WTC11 (cell line): ENCODE measurements around the gene GHITM. TPM values are rescaled to one million over a fixed set of nuclear protein-coding genes. Genes with fewer than 3 reads are reported as not detected.

Experiments
- ATAC-seq: fragments of 200-7000 bp; cut with Tn5 transposase; 2 replicates; pipeline ENCODE4 v1.10.0; 2021; ENCODE audit warnings: mild to moderate bottlenecking, moderate library complexity
- CTCF ChIA-PET: fragments of 300-600 bp; sonication (Branson Sonifier 250); formaldehyde crosslinking; loops from one replicate; lab custom pipeline; 2021; ENCODE audit warnings: antibody characterized with exemption; lab: Charles Lee
- POLR2A ChIA-PET: fragments of 350-600 bp; sonication (Branson Sonifier 250); formaldehyde crosslinking; loops from one replicate; lab custom pipeline; 2021; ENCODE audit warnings: antibody characterized with exemption; lab: Charles Lee
- DNase-seq: peaks from one replicate; pipeline ENCODE4 v3.0.0; 2021; ENCODE audit warnings: low spot score
- H3K27ac Mint-ChIP-seq: 2 replicates; pipeline ENCODE4 v1.8.0; 2021; ENCODE audit warnings: mixed read lengths
- H3K27me3 Mint-ChIP-seq: 2 replicates; pipeline ENCODE4 v1.8.0; 2021; ENCODE audit warnings: low read depth, mild to moderate bottlenecking, moderate library complexity, mixed read lengths
- H3K36me3 Mint-ChIP-seq: 2 replicates; pipeline ENCODE4 v1.8.0; 2021; ENCODE audit warnings: mixed read lengths
- H3K4me1 Mint-ChIP-seq: 2 replicates; pipeline ENCODE4 v1.8.0; 2022; ENCODE audit warnings: mixed read lengths
- H3K4me3 Mint-ChIP-seq: 2 replicates; pipeline ENCODE4 v1.8.0; 2021; ENCODE audit warnings: mild to moderate bottlenecking, moderate library complexity, mixed read lengths
- H3K9me3 Mint-ChIP-seq: 2 replicates; pipeline ENCODE4 v1.8.0; 2021; ENCODE audit warnings: mixed read lengths
- CREM ChIP-seq: sonication (generic); formaldehyde crosslinking; IDR thresholded peaks from 2 replicates; pipeline ENCODE4 v1.8.1; 2022; ENCODE audit warnings: mild to moderate bottlenecking, missing genetic modification reagents, moderate library complexity
- FOXP4 ChIP-seq: sonication (generic); formaldehyde crosslinking; IDR thresholded peaks from 2 replicates; pipeline ENCODE4 v1.8.0; 2022; ENCODE audit warnings: mild to moderate bottlenecking, missing genetic modification reagents
- GABPB1 ChIP-seq: sonication (generic); formaldehyde crosslinking; IDR thresholded peaks from 2 replicates; pipeline ENCODE4 v1.8.1; 2023; ENCODE audit warnings: mild to moderate bottlenecking, missing genetic modification reagents
- IRF1 ChIP-seq: sonication (generic); formaldehyde crosslinking; IDR thresholded peaks from 2 replicates; pipeline ENCODE4 v1.8.0; 2023; ENCODE audit warnings: missing genetic modification reagents
- JAZF1 ChIP-seq: fragments of 250-450 bp; sonication (Bioruptor Pico); IDR thresholded peaks from 2 replicates; pipeline ENCODE4 v1.9.0; 2021; ENCODE audit warnings: moderate library complexity, mild to moderate bottlenecking, inconsistent platforms
- JUN ChIP-seq: sonication (generic); formaldehyde crosslinking; IDR thresholded peaks from 2 replicates; pipeline ENCODE4 v1.8.0; 2023; ENCODE audit warnings: mild to moderate bottlenecking, missing genetic modification reagents
- MYBL2 ChIP-seq: sonication (generic); formaldehyde crosslinking; IDR thresholded peaks from 2 replicates; pipeline ENCODE4 v1.8.1; 2023; ENCODE audit warnings: mild to moderate bottlenecking, moderate library complexity, missing genetic modification reagents
- NFYB ChIP-seq: sonication (generic); formaldehyde crosslinking; conservative IDR thresholded peaks from 2 replicates; pipeline ENCODE4 v1.8.0; 2022; ENCODE audit warnings: low read depth, missing genetic modification reagents
- NR1H2 ChIP-seq: sonication (generic); formaldehyde crosslinking; IDR thresholded peaks from 2 replicates; pipeline ENCODE4 v1.9.0; 2021; ENCODE audit warnings: mild to moderate bottlenecking, moderate library complexity, missing genetic modification reagents
- NR3C1 ChIP-seq: sonication (generic); formaldehyde crosslinking; conservative IDR thresholded peaks from 2 replicates; pipeline ENCODE4 v1.8.1; 2023; ENCODE audit warnings: low read depth, mild to moderate bottlenecking, missing genetic modification reagents
- OVOL2 ChIP-seq: fragments of 250-450 bp; sonication (Bioruptor Pico); IDR thresholded peaks from 2 replicates; pipeline ENCODE4 v1.9.0; 2021; ENCODE audit warnings: mild to moderate bottlenecking, borderline replicate concordance
- SOX15 ChIP-seq: fragments of 250-450 bp; sonication (Bioruptor Pico); IDR thresholded peaks from 2 replicates; pipeline ENCODE4 v1.9.0; 2021; ENCODE audit warnings: mild to moderate bottlenecking
- TCF7 ChIP-seq: sonication (generic); formaldehyde crosslinking; IDR thresholded peaks from 2 replicates; pipeline ENCODE4 v1.8.0; 2022; ENCODE audit warnings: mild to moderate bottlenecking, low read depth, missing genetic modification reagents, moderate library complexity
- TP53 ChIP-seq: sonication (generic); formaldehyde crosslinking; IDR thresholded peaks from 2 replicates; pipeline ENCODE4 v1.8.1; 2023; ENCODE audit warnings: mild to moderate bottlenecking, missing genetic modification reagents
- ZNF263 ChIP-seq: sonication (generic); formaldehyde crosslinking; IDR thresholded peaks from 2 replicates; pipeline ENCODE4 v1.8.1; 2022; ENCODE audit warnings: low read depth, mild to moderate bottlenecking, moderate library complexity, missing genetic modification reagents
- ZNF425 ChIP-seq: fragments of 250-450 bp; sonication (Bioruptor Pico); conservative IDR thresholded peaks from 2 replicates; pipeline ENCODE4 v1.9.0; 2021; ENCODE audit warnings: mild to moderate bottlenecking
- ZNF671 ChIP-seq: fragments of 250-450 bp; sonication (Bioruptor Pico); IDR thresholded peaks from 2 replicates; pipeline ENCODE4 v1.8.0; 2021; ENCODE audit warnings: mild to moderate bottlenecking
- total RNA-seq: library from RNA; stranded (reverse); gene quantifications from 3 replicates; pipeline ENCODE4 v1.2.3, GENCODE V29; 2021

Gene GHITM
- total RNA-seq, 1 experiment from 2014 or later = 97.6 TPM

- TF ChIP-seq ZNF425 (CRISPR knock-in tag) = no peak
- no peak for TF ChIP-seq SOX15 (CRISPR knock-in tag)
- TF ChIP-seq JAZF1 (CRISPR knock-in tag) = no peak
- no peak for TF ChIP-seq FOXP4 (CRISPR knock-in tag)
- TF ChIP-seq NFYB (CRISPR knock-in tag) = no peak
Observed at GRCh38 chr10:84196083-84196482, 56.8 kb downstream of the GHITM start (continued).

- DNase-seq (no peak), ATAC-seq (no peak)
- Mint-ChIP-seq H3K27me3 (peaks cover 55% of the 10 kb centered on the region), H3K4me3 (no peak overlapping the region), H3K36me3 (no peaks in the 10 kb centered on the region), H3K27ac (no peak overlapping the region), H3K4me1 (peaks cover 9% of the 10 kb centered on the region; the same call in 1 of the 2 replicates), H3K9me3 (no peaks in the 10 kb centered on the region)
- TF ChIP-seq CREM (CRISPR knock-in tag) (no peak), ZNF263 (CRISPR knock-in tag) (no peak), GABPB1 (CRISPR knock-in tag) (no peak), OVOL2 (CRISPR knock-in tag) (no peak), TCF7 (CRISPR knock-in tag) (no peak), NR1H2 (CRISPR knock-in tag) (no peak), MYBL2 (no peak), JUN (no peak), ZNF425 (CRISPR knock-in tag) (no peak), TP53 (CRISPR knock-in tag) (no peak)
- CTCF ChIA-PET = interaction anchor here (1.7 kb wide), 1 partner anchor 49 kb away, joined by 7 read pairs; no protein-coding TSS in a partner anchor
- POLR2A ChIA-PET = interaction anchor here (1.0 kb wide), 1 partner anchor 9 kb away, joined by 3 read pairs; no protein-coding TSS in a partner anchor
Observed at GRCh38 chr10:84196941-84197340, 57.6 kb downstream of the GHITM start.

- Mint-ChIP-seq H3K36me3 (no peaks in the 10 kb centered on the region), H3K27ac (no peak overlapping the region), H3K9me3 (no peaks in the 10 kb centered on the region), H3K4me3 (no peak overlapping the region), H3K27me3 (peaks cover 48% of the 10 kb centered on the region), H3K4me1 (peaks cover 9% of the 10 kb centered on the region; the same call in 1 of the 2 replicates)
- ATAC-seq = no peak
- CTCF ChIA-PET = interaction anchor here (0.6 to 1.7 kb wide), 2 partner anchors 50 to 175 kb away, joined by 3 to 7 read pairs; no protein-coding TSS in a partner anchor
- DNase-seq = no peak
- POLR2A ChIA-PET = no interaction called here
- TF ChIP-seq NR3C1 (CRISPR knock-in tag) (no peak), JUN (no peak), ZNF671 (CRISPR knock-in tag) (no peak), IRF1 (CRISPR knock-in tag) (no peak)
Observed at GRCh38 chr10:84197643-84198042, 58.3 kb downstream of the GHITM start.
